K562 (cell line): ENCODE measurements around the gene CRYBG1. TPM values are rescaled to one million over a fixed set of nuclear protein-coding genes. Genes with fewer than 3 reads are reported as not detected.

Experiments used
- ATAC-seq: fragments of 200-7000 bp; cut with Tn5 transposase; 3 replicates; pipeline ENCODE4 v1.9.1; 2020; ENCODE audit warnings: moderate library complexity
- BruUV-seq: library from RNA; stranded (reverse); fragments of 400-500 nt; replicated peaks from 2 replicates; lab custom pipeline; 2021; lab: Mats Ljungman, UMichigan
- CTCF ChIA-PET: fragments of 300-600 bp; formaldehyde crosslinking; extraction: SDS; loops from one replicate; lab custom pipeline; 2021; ENCODE audit warnings: low intra/inter-chr PET ratio; lab: Yijun Ruan, JAX
- POLR2A ChIA-PET: fragments of 300-600, 350-650 bp; sonication (Branson Sonifier 250); formaldehyde crosslinking; extraction: SDS; loops from one replicate; lab custom pipeline; 2021; ENCODE audit warnings: antibody characterized with exemption, inconsistent platforms; lab: Yijun Ruan, JAX
- DNase-seq, 4 experiments: peaks; one replicate each; pipeline versions ENCODE4 v3.0.0 to v3.0.0-alpha.2; 2011 to 2018; ENCODE audit warnings: low spot score in 3 of 4, mixed read lengths in 3 of 4; ENCODE audit errors: extremely low read depth in 1 of 4
- FAIRE-seq: peaks from 2 replicates; lab custom pipeline; 2011; peaks lifted over from hg19 to GRCh38; lab: Jason Lieb, UNC
- H2AFZ ChIP-seq: 2 replicates; pipeline ENCODE4 v1.6.0; 2011; ENCODE audit warnings: low read depth, low read length, control low read depth, inconsistent platforms
- H3K27ac ChIP-seq: fragments of 200-600 bp; 3 replicates; pipeline ENCODE4 v1.8.0; 2011; ENCODE audit warnings: low read depth, mild to moderate bottlenecking, control low read depth, inconsistent platforms, low read length, moderate library complexity, mixed read lengths; ENCODE audit errors: extremely low read depth
- H3K27me3 ChIP-seq, 2 experiments: fragments of 300-600 bp in 1 of 2; 2 replicates in 1 of 2; 3 replicates in 1 of 2; pipeline versions ENCODE4 v1.6.0 to v1.8.0; 2011; ENCODE audit warnings: inconsistent platforms in 2 of 2, low read length in 2 of 2, mild to moderate bottlenecking in 1 of 2, mixed read lengths in 1 of 2, moderate library complexity in 1 of 2; ENCODE audit not compliant: control insufficient read depth in 2 of 2, insufficient read depth in 2 of 2
- H3K36me3 ChIP-seq: fragments of 300-600 bp; 3 replicates; pipeline ENCODE4 v1.8.0; 2011; ENCODE audit warnings: mild to moderate bottlenecking, low read length, inconsistent platforms; ENCODE audit not compliant: control insufficient read depth, insufficient read depth
- H3K4me1 ChIP-seq, 2 experiments: fragments of 200-600 bp in 1 of 2; replicated peaks in 1 of 2; 2 replicates in 1 of 2; 3 replicates in 1 of 2; pipeline versions ENCODE4 v1.5.1 to v1.8.0; 2011; ENCODE audit warnings: inconsistent platforms in 2 of 2, low read length in 2 of 2, mild to moderate bottlenecking in 1 of 2, mixed read lengths in 1 of 2, moderate library complexity in 1 of 2; ENCODE audit not compliant: control insufficient read depth in 2 of 2, insufficient read depth in 2 of 2
- H3K4me2 ChIP-seq: 2 replicates; pipeline ENCODE4 v1.6.1; 2011; ENCODE audit warnings: low read length, control low read depth, inconsistent platforms, mixed read lengths; ENCODE audit not compliant: insufficient read depth
- H3K4me3 ChIP-seq: fragments of 200-600 bp; sonication (generic), shearing (Covaris generic); 2 replicates; pipeline ENCODE4 v1.5.1; 2016; ENCODE audit warnings: control low read depth, inconsistent platforms
- H3K79me2 ChIP-seq: fragments of 200-600 bp; 3 replicates; pipeline ENCODE4 v1.8.0; 2011; ENCODE audit warnings: low read length, inconsistent platforms; ENCODE audit not compliant: control insufficient read depth, insufficient read depth
- H3K9ac ChIP-seq, 2 experiments: 2 replicates each; pipeline versions ENCODE4 v1.6.0 to v1.6.1; 2011; ENCODE audit warnings: low read depth in 2 of 2, low read length in 2 of 2, control low read depth in 1 of 2, inconsistent platforms in 1 of 2, mild to moderate bottlenecking in 1 of 2, mixed read lengths in 1 of 2; ENCODE audit not compliant: insufficient read depth in 1 of 2
- H3K9me1 ChIP-seq: one replicate; pipeline ENCODE4 v1.6.0; 2011; ENCODE audit warnings: inconsistent platforms, mild to moderate bottlenecking, low read length, moderate library complexity; ENCODE audit not compliant: control insufficient read depth, insufficient read depth
- H3K9me3 ChIP-seq: replicated peaks from 2 replicates; pipeline ENCODE4 v1.5.1; 2011; ENCODE audit warnings: low read depth, low read length, inconsistent platforms; ENCODE audit not compliant: control insufficient read depth, insufficient read depth
- H4K20me1 ChIP-seq: replicated peaks from 2 replicates; pipeline ENCODE4 v1.6.1; 2011; ENCODE audit warnings: low read length, inconsistent platforms, mixed read lengths; ENCODE audit not compliant: control insufficient read depth, insufficient read depth
- BMI1 ChIP-seq: fragments of 150-350 bp; IDR thresholded peaks from 2 replicates; pipeline ENCODE4 v1.6.1; 2014; ENCODE audit warnings: low read length
- CBFA2T3 ChIP-seq: fragments of 450-650 bp; IDR thresholded peaks from 2 replicates; pipeline ENCODE4 v1.6.1; 2017
- CBX8 ChIP-seq: fragments of 200-600 bp; sonication (generic); IDR thresholded peaks from 2 replicates; pipeline ENCODE4 v1.6.1; 2012; ENCODE audit warnings: borderline replicate concordance, mixed run types, low read depth, mild to moderate bottlenecking, moderate library complexity, mixed read lengths, low read length, control low read depth, inconsistent platforms; ENCODE audit not compliant: poor library complexity, severe bottlenecking; ENCODE audit errors: extremely low read depth
- FOS ChIP-seq: IDR thresholded peaks from 3 replicates; pipeline ENCODE4 v1.6.1; 2011; ENCODE audit not compliant: insufficient read length; ENCODE audit errors: extremely low read depth
- MCM5 ChIP-seq: fragments of 450-650 bp; IDR thresholded peaks from 2 replicates; pipeline ENCODE4 v1.6.1; 2016; ENCODE audit warnings: low read depth
- NONO ChIP-seq, 2 experiments: fragments of 200-400 bp in 1 of 2; fragments of 450-650 bp in 1 of 2; formaldehyde crosslinking in 1 of 2; IDR thresholded peaks; 2 replicates each; pipeline ENCODE4 v1.6.1; 2017; ENCODE audit warnings: low read depth in 2 of 2, mild to moderate bottlenecking in 2 of 2, moderate library complexity in 2 of 2, low read length in 1 of 2
- RNF2 ChIP-seq: sonication (generic); IDR thresholded peaks from 2 replicates; pipeline ENCODE4 v1.6.1; 2016
- TEAD4 ChIP-seq, 2 experiments: sonication (generic) in 1 of 2; formaldehyde crosslinking in 1 of 2; IDR thresholded peaks; 2 replicates each; pipeline versions ENCODE4 v1.6.1 to v1.8.0; 2012 to 2022; ENCODE audit warnings: borderline replicate concordance in 1 of 2, inconsistent platforms in 1 of 2, low read length in 1 of 2, mild to moderate bottlenecking in 1 of 2, missing genetic modification reagents in 1 of 2
- ZFPM2 ChIP-seq: fragments of 250-450 bp; sonication (Bioruptor Pico); IDR thresholded peaks from 2 replicates; pipeline ENCODE4 v1.5.1; 2022; ENCODE audit warnings: mild to moderate bottlenecking
- ZNF3 ChIP-seq: fragments of 250-450 bp; sonication (Bioruptor Pico); IDR thresholded peaks from 2 replicates; pipeline ENCODE4 v1.5.0; 2021; ENCODE audit warnings: mild to moderate bottlenecking, moderate library complexity
- ZNF785 ChIP-seq: fragments of 250-450 bp; sonication (Bioruptor Pico); IDR thresholded peaks from 2 replicates; pipeline ENCODE4 v1.4.0; 2020; ENCODE audit warnings: mild to moderate bottlenecking
- WGBS: fragments of 100-300 bp; shearing (Covaris generic); methylation state at CpG from one replicate; pipeline ENCODE4 v1.1.6; 2016; ENCODE audit warnings: low coverage, mixed read lengths; ENCODE audit not compliant: insufficient coverage; ENCODE audit errors: missing lambda C conversion rate; 5-methylcytosine and 5-hydroxymethylcytosine counted together
- in situ Hi-C: fragments of 300-500 bp; cut with MboI; formaldehyde crosslinking; loops from 4 replicates; pipeline ENCODE4 v1.15.0; 2018; ENCODE audit warnings: inconsistent platforms, mixed read lengths
- intact Hi-C: fragments of 100-400 bp; cut with micrococcal nuclease; formaldehyde crosslinking; loops from 2 replicates; pipeline ENCODE4 v1.14.2; 2022
- polyA plus RNA-seq, 8 experiments: library from polyadenylated mRNA; depleted of rRNA in 4 of 8; stranded (reverse) in 5 of 8; unstranded in 3 of 8; fragments of >200 nt; fragmentation: Nextera tagmentation in 2 of 8; fragmentation: Illumina TruSeq in 1 of 8; extraction: Ambion mirVana in 2 of 8; extraction: Trizol in 1 of 8; gene quantifications; 2 replicates each; pipeline versions ENCODE4 v1.2.1 to v1.2.3, GENCODE V29; 2011 to 2014; ENCODE audit warnings: inconsistent platforms in 1 of 8, missing spikeins in 1 of 8
- total RNA-seq, 7 experiments: library from RNA; depleted of rRNA in 6 of 7; stranded (reverse); fragments of >200 nt in 6 of 7; fragmentation: Illumina TruSeq in 2 of 7; extraction: Trizol in 2 of 7; gene quantifications; 2 replicates each; pipeline versions ENCODE4 v1.2.1 to v1.2.3, GENCODE V29; 2011 to 2021; ENCODE audit warnings: low replicate concordance in 1 of 7

CRYBG1 gene
- total and polyA plus RNA-seq, 9 of the 15 experiments (the other 6 are each of a cell fraction or from before 2014, with no cell fraction given), result 0.07 to 0.47 (median 0.11) TPM

- ChIA-PET POLR2A (interaction anchor here (1.5 kb wide), 1 partner anchor 9 kb away, joined by 3 read pairs; no protein-coding TSS in a partner anchor), CTCF (interaction anchor here (0.5 kb wide), 1 partner anchor 1631 kb away, joined by 3 read pairs; no protein-coding TSS in a partner anchor)
- Histone ChIP-seq H3K27ac (no peak overlapping the region), H4K20me1 (no peaks in the 10 kb centered on the region), H3K9ac (no peak overlapping the region; a peak in 1 of 4 replicates), H3K4me2 (no peak overlapping the region), H3K4me1 (peaks cover 0 to 24% of the 10 kb centered on the region in 2 experiments; a peak in 2 of 5 replicates), H3K4me3 (no peak overlapping the region), H3K9me1 (no peaks in the 10 kb centered on the region), H3K79me2 (no peaks in the 10 kb centered on the region), H3K36me3 (no peaks in the 10 kb centered on the region), H3K9me3 (no peaks in the 10 kb centered on the region), H3K27me3 (peaks cover 33 to 37% of the 10 kb centered on the region in 2 experiments), H2AFZ (no peak overlapping the region)
- peak; percentile 35 for FAIRE-seq
- ATAC-seq, result no peak
- whole genome bisulfite sequencing, result 13% methylated on average over 18 of the region's 19 CpGs
- no peak for DNase-seq
- intact Hi-C loops (no loop called here), in situ Hi-C loops (no loop called here)
- no TSS peak for BruUV-seq
- TF ChIP-seq RNF2 (0 out of 2 replicates have a peak, but pooled peaks have one; percentile 23), MCM5 (no peak), BMI1 (0 out of 2 replicates have a peak, but pooled peaks have one; percentile 5), CBFA2T3 (0 out of 2 replicates have a peak, but pooled peaks have one; percentile 5), CBX8 (peak; percentile 82), ZNF785 (CRISPR knock-in tag) (no peak), NONO (IDR thresholded peaks at IDR 0.05; ENCODE audit: low read depth in 2 of 2, low read length in 1 of 2) (no peak), FOS (no peak), ZNF3 (CRISPR knock-in tag) (no peak), ZFPM2 (CRISPR knock-in tag) (no peak), TEAD4 (IDR thresholded peaks at IDR 0.05; ENCODE audit: low read length) (0 out of 2 replicates have a peak, but pooled peaks have one; percentile 22), TEAD4 (CRISPR knock-in tag; IDR thresholded peaks at IDR 0.05; ENCODE audit: borderline replicate concordance) (no peak)
Measured at GRCh38 chr6:106512968-106513574, 152.6 kb downstream of the CRYBG1 start.
